ENCODE results near the gene PRKACB. TPM values are rescaled to one million over a fixed set of nuclear protein-coding genes. Genes with fewer than 3 reads are reported as not detected.

Gene PRKACB
- total RNA-seq, 1 experiment from 2014 or later, result 68.1 TPM

GRCh38 chr1:84170171-84170570 lies 26.1 kb downstream of the PRKACB start:
- Histone ChIP-seq H2AFZ (ENCODE audit: low read length) (no peak overlapping the region), H3K27me3 (ENCODE audit: low read length) (no peaks in the 10 kb centered on the region), H3K9me2 (replicated peaks; ENCODE audit: insufficient read depth, low read length) (no peaks in the 10 kb centered on the region), H3K4me1 (ENCODE audit: low read length) (peaks cover 16% of the 10 kb centered on the region), H3K79me2 (ENCODE audit: low read length) (peaks cover 48% of the 10 kb centered on the region), H3K4me2 (ENCODE audit: low read depth, low read length, poor library complexity, severe bottlenecking) (no peak overlapping the region), H3K36me3 (ENCODE audit: insufficient read depth, low read length) (no peaks in the 10 kb centered on the region), H3K9me3 (ENCODE audit: low read length) (no peaks in the 10 kb centered on the region), H3K27ac (ENCODE audit: low read length) (no peak overlapping the region), H3K9ac (ENCODE audit: low read length) (no peak overlapping the region), H4K20me1 (ENCODE audit: insufficient read depth, low read depth, low read length) (no peaks in the 10 kb centered on the region), H3K4me3 (ENCODE audit: low read length) (no peak overlapping the region)
- DNase-seq, result no peak

GRCh38 chr1:84171481-84171880 lies 27.4 kb downstream of the PRKACB start:
- Histone ChIP-seq H4K20me1 (ENCODE audit: insufficient read depth, low read depth, low read length) (no peaks in the 10 kb centered on the region), H3K4me2 (ENCODE audit: low read depth, low read length, poor library complexity, severe bottlenecking) (no peak overlapping the region), H3K27ac (ENCODE audit: low read length) (no peak overlapping the region), H2AFZ (ENCODE audit: low read length) (no peak overlapping the region), H3K4me3 (ENCODE audit: low read length) (no peak overlapping the region), H3K9ac (ENCODE audit: low read length) (no peak overlapping the region), H3K9me2 (replicated peaks; ENCODE audit: insufficient read depth, low read length) (no peaks in the 10 kb centered on the region), H3K36me3 (ENCODE audit: insufficient read depth, low read length) (no peaks in the 10 kb centered on the region), H3K27me3 (ENCODE audit: low read length) (no peaks in the 10 kb centered on the region), H3K79me2 (ENCODE audit: low read length) (peaks cover 42% of the 10 kb centered on the region), H3K9me3 (ENCODE audit: low read length) (no peaks in the 10 kb centered on the region), H3K4me1 (ENCODE audit: low read length) (peaks cover 6% of the 10 kb centered on the region; the same call in 1 of the 2 replicates)
- no peak for DNase-seq

GRCh38 chr1:84174051-84174556 lies 30.0 kb downstream of the PRKACB start:
- Histone ChIP-seq H3K4me3 (ENCODE audit: low read length) (no peak overlapping the region), H3K27me3 (ENCODE audit: low read length) (no peaks in the 10 kb centered on the region), H3K9ac (ENCODE audit: low read length) (no peak overlapping the region), H3K27ac (ENCODE audit: low read length) (no peak overlapping the region), H2AFZ (ENCODE audit: low read length) (no peak overlapping the region), H3K9me3 (ENCODE audit: low read length) (no peaks in the 10 kb centered on the region), H3K36me3 (ENCODE audit: insufficient read depth, low read length) (no peaks in the 10 kb centered on the region), H3K4me2 (ENCODE audit: low read depth, low read length, poor library complexity, severe bottlenecking) (no peak overlapping the region), H3K9me2 (replicated peaks; ENCODE audit: insufficient read depth, low read length) (no peaks in the 10 kb centered on the region), H3K4me1 (ENCODE audit: low read length) (no peaks in the 10 kb centered on the region; the same call in 1 of the 2 replicates), H4K20me1 (ENCODE audit: insufficient read depth, low read depth, low read length) (no peaks in the 10 kb centered on the region), H3K79me2 (ENCODE audit: low read length) (peaks cover 30% of the 10 kb centered on the region)
- no peak for DNase-seq

- Histone ChIP-seq H3K4me2 (ENCODE audit: low read depth, low read length, poor library complexity, severe bottlenecking) (no peak overlapping the region), H3K9ac (ENCODE audit: low read length) (no peak overlapping the region), H3K4me3 (ENCODE audit: low read length) (no peak overlapping the region), H3K9me2 (replicated peaks; ENCODE audit: insufficient read depth, low read length) (no peaks in the 10 kb centered on the region), H4K20me1 (ENCODE audit: insufficient read depth, low read depth, low read length) (no peaks in the 10 kb centered on the region), H3K36me3 (ENCODE audit: insufficient read depth, low read length) (no peaks in the 10 kb centered on the region), H2AFZ (ENCODE audit: low read length) (no peak overlapping the region), H3K27me3 (ENCODE audit: low read length) (no peaks in the 10 kb centered on the region), H3K9me3 (ENCODE audit: low read length) (no peaks in the 10 kb centered on the region), H3K4me1 (ENCODE audit: low read length) (no peaks in the 10 kb centered on the region), H3K27ac (ENCODE audit: low read length) (no peak overlapping the region), H3K79me2 (ENCODE audit: low read length) (peaks cover 4% of the 10 kb centered on the region; the same call in 1 of the 2 replicates)
- DNase-seq, result no peak
Observed at GRCh38 chr1:84181350-84182005, 37.4 kb downstream of the PRKACB start.

- Histone ChIP-seq H3K4me1 (ENCODE audit: low read length) (no peaks in the 10 kb centered on the region), H3K36me3 (ENCODE audit: insufficient read depth, low read length) (0 out of 2 replicates have a peak, but pooled peaks cover 7% of the 10 kb centered on the region), H3K9me2 (replicated peaks; ENCODE audit: insufficient read depth, low read length) (no peaks in the 10 kb centered on the region), H3K4me2 (ENCODE audit: low read depth, low read length, poor library complexity, severe bottlenecking) (no peak overlapping the region), H4K20me1 (ENCODE audit: insufficient read depth, low read depth, low read length) (no peaks in the 10 kb centered on the region), H3K27me3 (ENCODE audit: low read length) (no peaks in the 10 kb centered on the region), H3K9me3 (ENCODE audit: low read length) (no peaks in the 10 kb centered on the region), H2AFZ (ENCODE audit: low read length) (no peak overlapping the region), H3K79me2 (ENCODE audit: low read length) (no peaks in the 10 kb centered on the region), H3K9ac (ENCODE audit: low read length) (no peak overlapping the region), H3K4me3 (ENCODE audit: low read length) (no peak overlapping the region), H3K27ac (ENCODE audit: low read length) (no peak overlapping the region)
- no peak for DNase-seq
Observed at GRCh38 chr1:84190455-84190854, 46.4 kb downstream of the PRKACB start.

GRCh38 chr1:84192681-84193080 lies 48.6 kb downstream of the PRKACB start:
- DNase-seq, result no peak
- Histone ChIP-seq H3K9me3 (ENCODE audit: low read length) (no peaks in the 10 kb centered on the region), H2AFZ (ENCODE audit: low read length) (no peak overlapping the region), H3K9ac (ENCODE audit: low read length) (no peak overlapping the region), H3K4me2 (ENCODE audit: low read depth, low read length, poor library complexity, severe bottlenecking) (no peak overlapping the region), H3K4me1 (ENCODE audit: low read length) (no peaks in the 10 kb centered on the region), H3K4me3 (ENCODE audit: low read length) (no peak overlapping the region), H4K20me1 (ENCODE audit: insufficient read depth, low read depth, low read length) (no peaks in the 10 kb centered on the region), H3K79me2 (ENCODE audit: low read length) (no peaks in the 10 kb centered on the region), H3K27me3 (ENCODE audit: low read length) (no peaks in the 10 kb centered on the region), H3K9me2 (replicated peaks; ENCODE audit: insufficient read depth, low read length) (no peaks in the 10 kb centered on the region), H3K36me3 (ENCODE audit: insufficient read depth, low read length) (0 out of 2 replicates have a peak, but pooled peaks cover 4% of the 10 kb centered on the region), H3K27ac (ENCODE audit: low read length) (no peak overlapping the region)

GRCh38 chr1:84198832-84199231 lies 54.8 kb downstream of the PRKACB start:
- Histone ChIP-seq H3K4me2 (ENCODE audit: low read depth, low read length, poor library complexity, severe bottlenecking) (no peak overlapping the region), H3K9me3 (ENCODE audit: low read length) (no peaks in the 10 kb centered on the region), H4K20me1 (ENCODE audit: insufficient read depth, low read depth, low read length) (no peaks in the 10 kb centered on the region), H3K9ac (ENCODE audit: low read length) (no peak overlapping the region), H2AFZ (ENCODE audit: low read length) (no peak overlapping the region), H3K9me2 (replicated peaks; ENCODE audit: insufficient read depth, low read length) (no peaks in the 10 kb centered on the region), H3K79me2 (ENCODE audit: low read length) (no peaks in the 10 kb centered on the region), H3K27ac (ENCODE audit: low read length) (no peak overlapping the region), H3K4me1 (ENCODE audit: low read length) (no peaks in the 10 kb centered on the region), H3K27me3 (ENCODE audit: low read length) (no peaks in the 10 kb centered on the region), H3K4me3 (ENCODE audit: low read length) (no peak overlapping the region), H3K36me3 (ENCODE audit: insufficient read depth, low read length) (0 out of 2 replicates have a peak, but pooled peaks cover 4% of the 10 kb centered on the region)
- no peak for DNase-seq

GRCh38 chr1:84199257-84199656 lies 55.2 kb downstream of the PRKACB start:
- Histone ChIP-seq H3K4me3 (ENCODE audit: low read length) (no peak overlapping the region), H3K4me2 (ENCODE audit: low read depth, low read length, poor library complexity, severe bottlenecking) (no peak overlapping the region), H3K79me2 (ENCODE audit: low read length) (no peaks in the 10 kb centered on the region), H3K27me3 (ENCODE audit: low read length) (no peaks in the 10 kb centered on the region), H2AFZ (ENCODE audit: low read length) (no peak overlapping the region), H3K27ac (ENCODE audit: low read length) (no peak overlapping the region), H3K9me2 (replicated peaks; ENCODE audit: insufficient read depth, low read length) (no peaks in the 10 kb centered on the region), H3K4me1 (ENCODE audit: low read length) (no peaks in the 10 kb centered on the region), H3K36me3 (ENCODE audit: insufficient read depth, low read length) (0 out of 2 replicates have a peak, but pooled peaks cover 4% of the 10 kb centered on the region), H3K9ac (ENCODE audit: low read length) (no peak overlapping the region), H4K20me1 (ENCODE audit: insufficient read depth, low read depth, low read length) (no peaks in the 10 kb centered on the region), H3K9me3 (ENCODE audit: low read length) (no peaks in the 10 kb centered on the region)
- no peak for DNase-seq

Measured in Karpas-422 (cell line).